H9 (cell line): Measurements from ENCODE around the gene VPS26A. TPM values are rescaled to one million over a fixed set of nuclear protein-coding genes. Genes with fewer than 3 reads are reported as not detected.

ENCODE experiments used
- DNase-seq: peaks from one replicate; pipeline ENCODE4 v3.0.0-alpha.2; 2017
- H2AFZ ChIP-seq: one replicate; pipeline ENCODE4 v1.6.1; 2013; ENCODE audit warnings: mild to moderate bottlenecking, low read length, control low read depth, moderate library complexity
- H2AK5ac ChIP-seq: 2 replicates; pipeline ENCODE4 v1.6.1; 2013; ENCODE audit warnings: low read length, control low read depth, mixed read lengths; ENCODE audit not compliant: insufficient read length
- H2BK120ac ChIP-seq: one replicate; pipeline ENCODE4 v1.6.1; 2013; ENCODE audit warnings: low read depth, mild to moderate bottlenecking, low read length, control low read depth, inconsistent platforms; ENCODE audit not compliant: poor library complexity, severe bottlenecking
- H2BK12ac ChIP-seq: 2 replicates; pipeline ENCODE4 v1.6.1; 2013; ENCODE audit warnings: low read length, control low read depth, mixed read lengths, low read depth; ENCODE audit not compliant: insufficient read length
- H2BK15ac ChIP-seq: 2 replicates; pipeline ENCODE4 v1.6.1; 2013; ENCODE audit warnings: low read depth, low read length, control low read depth
- H2BK20ac ChIP-seq: one replicate; pipeline ENCODE4 v1.6.1; 2013; ENCODE audit warnings: low read depth, mild to moderate bottlenecking, low read length, control low read depth, inconsistent platforms; ENCODE audit not compliant: poor library complexity, severe bottlenecking
- H2BK5ac ChIP-seq: 2 replicates; pipeline ENCODE4 v1.6.1; 2013; ENCODE audit warnings: low read length, control low read depth, mixed read lengths; ENCODE audit not compliant: insufficient read length
- H3K14ac ChIP-seq: 2 replicates; pipeline ENCODE4 v1.6.1; 2013; ENCODE audit warnings: low read length, control low read depth; ENCODE audit not compliant: insufficient read depth
- H3K18ac ChIP-seq: 2 replicates; pipeline ENCODE4 v1.6.1; 2013; ENCODE audit warnings: low read depth, mild to moderate bottlenecking, mixed read lengths, low read length, control low read depth; ENCODE audit not compliant: insufficient read length
- H3K23ac ChIP-seq: 2 replicates; pipeline ENCODE4 v1.6.1; 2013; ENCODE audit warnings: low read length, control low read depth, mixed read lengths, low read depth; ENCODE audit not compliant: insufficient read length
- H3K23me2 ChIP-seq: 2 replicates; pipeline ENCODE4 v1.6.1; 2013; ENCODE audit warnings: low read depth, mild to moderate bottlenecking, mixed read lengths, low read length, control low read depth; ENCODE audit not compliant: insufficient read length, poor library complexity, severe bottlenecking
- H3K27ac ChIP-seq: 2 replicates; pipeline ENCODE4 v1.5.1; 2013; ENCODE audit warnings: low read length, control low read depth, mixed read lengths, low read depth; ENCODE audit not compliant: insufficient read length
- H3K27me3 ChIP-seq: 2 replicates; pipeline ENCODE4 v1.6.1; 2013; ENCODE audit warnings: low read length, control low read depth, inconsistent platforms; ENCODE audit not compliant: insufficient read depth
- H3K4ac ChIP-seq: 2 replicates; pipeline ENCODE4 v1.6.1; 2013; ENCODE audit warnings: low read depth, mild to moderate bottlenecking, control low read depth, inconsistent platforms, low read length, moderate library complexity
- H3K4me1 ChIP-seq: 2 replicates; pipeline ENCODE4 v1.6.1; 2013; ENCODE audit warnings: low read length, control low read depth, inconsistent platforms; ENCODE audit not compliant: insufficient read depth
- H3K4me2 ChIP-seq: 2 replicates; pipeline ENCODE4 v1.6.1; 2013; ENCODE audit warnings: low read length, control low read depth, mixed read lengths; ENCODE audit not compliant: insufficient read length, insufficient read depth
- H3K56ac ChIP-seq: 2 replicates; pipeline ENCODE4 v1.6.1; 2013; ENCODE audit warnings: low read depth, mild to moderate bottlenecking, mixed read lengths, low read length, control low read depth; ENCODE audit not compliant: insufficient read length
- H3K79me1 ChIP-seq: 2 replicates; pipeline ENCODE4 v1.6.1; 2013; ENCODE audit warnings: low read depth, mild to moderate bottlenecking, moderate library complexity, low read length, control low read depth, inconsistent platforms; ENCODE audit not compliant: insufficient read depth, poor library complexity, severe bottlenecking
- H3K79me2 ChIP-seq: 2 replicates; pipeline ENCODE4 v1.6.1; 2013; ENCODE audit warnings: low read length, control low read depth, inconsistent platforms; ENCODE audit not compliant: insufficient read depth
- H3K9ac ChIP-seq: 2 replicates; pipeline ENCODE4 v1.6.1; 2013; ENCODE audit warnings: low read length, control low read depth, mixed read lengths; ENCODE audit not compliant: insufficient read length; ENCODE audit errors: extremely low read depth
- H3K9me3 ChIP-seq: one replicate; pipeline ENCODE4 v1.6.1; 2013; ENCODE audit warnings: low read depth, low read length, inconsistent platforms; ENCODE audit not compliant: control insufficient read depth
- H3T11ph ChIP-seq: one replicate; pipeline ENCODE4 v1.6.1; 2013; ENCODE audit warnings: mild to moderate bottlenecking, low read length, control low read depth, inconsistent platforms
- H4K20me1 ChIP-seq: one replicate; pipeline ENCODE4 v1.6.1; 2013; ENCODE audit not compliant: control insufficient read depth, insufficient read length, insufficient read depth
- H4K5ac ChIP-seq: 2 replicates; pipeline ENCODE4 v1.6.1; 2013; ENCODE audit warnings: low read depth, mild to moderate bottlenecking, mixed read lengths, low read length, control low read depth; ENCODE audit not compliant: insufficient read length
- H4K8ac ChIP-seq: replicated peaks from 2 replicates; pipeline ENCODE4 v1.6.1; 2013; ENCODE audit warnings: low read length, control low read depth, mixed read lengths, low read depth; ENCODE audit not compliant: insufficient read length
- H4K91ac ChIP-seq: 2 replicates; pipeline ENCODE4 v1.6.1; 2013; ENCODE audit warnings: low read depth, mild to moderate bottlenecking, moderate library complexity, mixed read lengths, low read length, control low read depth; ENCODE audit not compliant: insufficient read length
- H3K27ac Mint-ChIP-seq, 3 experiments: 2 replicates in 2 of 3; 3 replicates in 1 of 3; pipeline ENCODE4 v1.8.0; 2020 to 2021; ENCODE audit warnings: mixed read lengths in 3 of 3, mild to moderate bottlenecking in 1 of 3, moderate library complexity in 1 of 3
- H3K27me3 Mint-ChIP-seq: 2 replicates; pipeline ENCODE4 v1.8.0; 2021; ENCODE audit warnings: low read depth, mild to moderate bottlenecking, moderate library complexity, mixed read lengths
- H3K36me3 Mint-ChIP-seq, 3 experiments: 2 replicates in 2 of 3; 3 replicates in 1 of 3; pipeline ENCODE4 v1.8.0; 2020 to 2021; ENCODE audit warnings: low read depth in 3 of 3, mixed read lengths in 3 of 3; ENCODE audit not compliant: insufficient read depth in 1 of 3
- H3K4me1 Mint-ChIP-seq, 2 experiments: 2 replicates each; pipeline ENCODE4 v1.8.0; 2020; ENCODE audit warnings: mixed read lengths in 2 of 2
- H3K4me3 Mint-ChIP-seq, 2 experiments: 2 replicates in 1 of 2; 3 replicates in 1 of 2; pipeline ENCODE4 v1.8.0; 2020 to 2021; ENCODE audit warnings: mild to moderate bottlenecking in 2 of 2, mixed read lengths in 2 of 2, moderate library complexity in 1 of 2
- H3K9me3 Mint-ChIP-seq, 2 experiments: 2 replicates in 1 of 2; 3 replicates in 1 of 2; pipeline ENCODE4 v1.8.0; 2020; ENCODE audit warnings: mild to moderate bottlenecking in 2 of 2, mixed read lengths in 2 of 2, moderate library complexity in 1 of 2
- WGBS: extraction: QIAGEN DNeasy Blood & Tissue Kit; methylation state at CpG from one replicate; pipeline ENCODE4 v1.1.7; 2013; ENCODE audit warnings: missing lambda C conversion rate, low lambda C conversion rate, mixed read lengths; ENCODE audit not compliant: insufficient read length; ENCODE audit errors: extremely low coverage; 5-methylcytosine and 5-hydroxymethylcytosine counted together
- total RNA-seq: library from RNA; stranded (reverse); gene quantifications from 2 replicates; pipeline ENCODE4 v1.2.1, GENCODE V29; 2021
- TF ChIP-seq, protein P1 (sequence below): fragments of 200-600 bp; sonication (generic); conservative IDR thresholded peaks from 3 replicates; pipeline ENCODE4 v1.8.0; 2021; ENCODE audit warnings: antibody characterized with exemption, mild to moderate bottlenecking

Gene VPS26A
- total RNA-seq, 1 experiment from 2014 or later = 41.8 TPM

DNA sequence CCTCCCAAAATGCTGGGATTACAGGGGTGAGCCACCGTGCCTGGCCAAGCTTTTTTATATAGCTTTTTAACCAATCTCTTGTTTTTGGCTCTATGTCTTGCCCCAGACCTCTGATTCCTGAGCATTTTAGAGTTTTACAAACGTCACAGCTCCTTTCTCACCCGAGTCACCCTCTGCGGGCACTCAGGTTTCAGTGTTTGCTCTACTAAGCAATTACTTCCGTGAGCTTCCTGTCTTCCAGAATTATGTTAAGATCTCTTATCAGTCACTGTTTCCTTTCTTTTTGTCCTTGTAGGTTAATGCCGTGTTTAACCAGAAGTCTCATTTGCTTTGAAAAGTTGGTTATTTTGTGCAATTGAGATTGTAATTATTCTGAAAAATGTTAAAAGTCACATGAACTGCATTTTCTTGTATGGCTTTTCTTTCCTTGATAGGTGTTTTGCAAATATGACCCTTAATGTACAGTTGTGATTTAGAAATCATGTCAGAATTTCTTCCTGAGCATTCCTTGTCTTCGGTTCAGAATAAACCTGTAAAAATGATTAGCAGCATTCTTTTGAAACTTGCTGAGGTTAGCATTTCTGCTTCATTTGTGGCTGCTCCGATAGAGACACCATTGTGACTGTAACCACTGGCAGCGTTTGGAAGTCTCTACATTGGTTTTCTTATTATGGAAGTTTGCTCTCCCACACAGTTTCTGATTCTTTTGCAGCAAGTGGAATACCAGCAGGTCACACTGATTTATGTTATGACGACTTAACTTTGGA is 91.6 kb downstream of the VPS26A start:
- no peak overlapping the region for H2AFZ ChIP-seq
- no peak overlapping the region for H3K4me3 Mint-ChIP-seq

More for the DNA sequence above, 91.6 kb downstream of the VPS26A start:
- no peaks in the 10 kb centered on the region for H4K20me1 ChIP-seq
- H4K91ac ChIP-seq = no peak overlapping the region
- H2BK20ac ChIP-seq = no peak overlapping the region
- H2BK15ac ChIP-seq = no peak overlapping the region
- no peaks in the 10 kb centered on the region for H3K4me1 ChIP-seq
- H3T11ph ChIP-seq = no peak overlapping the region
- H3K79me1 ChIP-seq = no peaks in the 10 kb centered on the region
- Mint-ChIP-seq H3K27me3 (no peaks in the 10 kb centered on the region; the same call in 1 of the 2 replicates), H3K36me3 (peaks cover 0 to 4% (median 0%) of the 10 kb centered on the region in 3 experiments; a peak in 1 of 7 replicates), H3K9me3 (peaks cover 2 to 5% of the 10 kb centered on the region in 2 experiments; a peak in 3 of 5 replicates), H3K27ac (no peak overlapping the region), H3K4me1 (0 out of 4 replicates have a peak, but pooled peaks cover 0 to 3% of the 10 kb centered on the region in 2 experiments)
- H3K23ac ChIP-seq = no peak overlapping the region
- no peak overlapping the region for H4K5ac ChIP-seq
- H2BK5ac ChIP-seq = no peak overlapping the region
- H2BK120ac ChIP-seq = no peak overlapping the region
- H2BK12ac ChIP-seq = no peak overlapping the region
- no peaks in the 10 kb centered on the region for H3K9me3 ChIP-seq
- H3K56ac ChIP-seq = no peak overlapping the region
- TF ChIP-seq, protein P1, sequence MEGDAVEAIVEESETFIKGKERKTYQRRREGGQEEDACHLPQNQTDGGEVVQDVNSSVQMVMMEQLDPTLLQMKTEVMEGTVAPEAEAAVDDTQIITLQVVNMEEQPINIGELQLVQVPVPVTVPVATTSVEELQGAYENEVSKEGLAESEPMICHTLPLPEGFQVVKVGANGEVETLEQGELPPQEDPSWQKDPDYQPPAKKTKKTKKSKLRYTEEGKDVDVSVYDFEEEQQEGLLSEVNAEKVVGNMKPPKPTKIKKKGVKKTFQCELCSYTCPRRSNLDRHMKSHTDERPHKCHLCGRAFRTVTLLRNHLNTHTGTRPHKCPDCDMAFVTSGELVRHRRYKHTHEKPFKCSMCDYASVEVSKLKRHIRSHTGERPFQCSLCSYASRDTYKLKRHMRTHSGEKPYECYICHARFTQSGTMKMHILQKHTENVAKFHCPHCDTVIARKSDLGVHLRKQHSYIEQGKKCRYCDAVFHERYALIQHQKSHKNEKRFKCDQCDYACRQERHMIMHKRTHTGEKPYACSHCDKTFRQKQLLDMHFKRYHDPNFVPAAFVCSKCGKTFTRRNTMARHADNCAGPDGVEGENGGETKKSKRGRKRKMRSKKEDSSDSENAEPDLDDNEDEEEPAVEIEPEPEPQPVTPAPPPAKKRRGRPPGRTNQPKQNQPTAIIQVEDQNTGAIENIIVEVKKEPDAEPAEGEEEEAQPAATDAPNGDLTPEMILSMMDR = no peak
- H4K8ac ChIP-seq = no peak overlapping the region
- no peak overlapping the region for H2AK5ac ChIP-seq
- H3K27me3 ChIP-seq = no peaks in the 10 kb centered on the region
- no peaks in the 10 kb centered on the region for H3K23me2 ChIP-seq
- H3K79me2 ChIP-seq = no peaks in the 10 kb centered on the region
- no peak overlapping the region for H3K9ac ChIP-seq
- DNase-seq = no peak
- no CpG with 5 or more reads among the region's 10 CpGs for WGBS
- H3K18ac ChIP-seq = no peak overlapping the region
- H3K14ac ChIP-seq = no peak overlapping the region
- no peak overlapping the region for H3K4ac ChIP-seq
- no peak overlapping the region for H3K4me2 ChIP-seq
- H3K27ac ChIP-seq = no peak overlapping the region
